ENCODE measurements around the gene CFHR3. TPM values are rescaled to one million over a fixed set of nuclear protein-coding genes. Genes with fewer than 3 reads are reported as not detected.

CFHR3 gene
- total RNA-seq = under 1 TPM in 1 of 2 donors, not detected in 1; 0.81 TPM

- no peak for TF ChIP-seq CTCF (IDR thresholded peaks at IDR 0.05)
- H3K9me3 ChIP-seq = no peaks in the 10 kb centered on the region
- ATAC-seq (ENCODE audit: insufficient number of reproducible peaks, low FRiP score, low read depth) = no peak
- no peak within 1 kb of the TSS for H3K27ac ChIP-seq
- no peaks in the 10 kb centered on the region for H3K4me1 ChIP-seq (ENCODE audit: control insufficient read depth in 1 of 2, low read depth in 2 of 2)
- no peak for DNase-seq (ENCODE audit: low spot score)
- no peaks in the 10 kb centered on the region for H3K36me3 ChIP-seq
- no peak within 1 kb of the TSS for H3K4me3 ChIP-seq
- H3K27me3 ChIP-seq (replicated peaks; ENCODE audit: insufficient read depth) = no peaks in the 10 kb centered on the region
These were observed at the start of gene CFHR3 for GRCh38 chr1:196774603-196775002. Gene CFHR3 (plus strand): TSS chr1:196774840. CDS start chr1:196774887, 47 bp downstream.

- TF ChIP-seq CTCF (IDR thresholded peaks at IDR 0.05) = no peak
- no peak for ATAC-seq (ENCODE audit: insufficient number of reproducible peaks, low FRiP score, low read depth)
- no peaks in the 10 kb centered on the region for H3K36me3 ChIP-seq
- H3K4me1 ChIP-seq (ENCODE audit: control insufficient read depth in 1 of 2, low read depth in 2 of 2) = no peaks in the 10 kb centered on the region
- no peaks in the 10 kb centered on the region for H3K9me3 ChIP-seq
- no peaks in the 10 kb centered on the region for H3K27me3 ChIP-seq (replicated peaks; ENCODE audit: insufficient read depth)
- no peak for DNase-seq (ENCODE audit: low spot score)
- H3K4me3 ChIP-seq = no peak overlapping the region
- no peak overlapping the region for H3K27ac ChIP-seq
These were observed 42.1 kb upstream of the CFHR3 start for GRCh38 chr1:196732526-196732925.

- Histone ChIP-seq H3K4me1 (ENCODE audit: control insufficient read depth in 1 of 2, low read depth in 2 of 2) (no peaks in the 10 kb centered on the region), H3K4me3 (no peak overlapping the region), H3K27ac (no peak overlapping the region), H3K27me3 (replicated peaks; ENCODE audit: insufficient read depth) (no peaks in the 10 kb centered on the region), H3K36me3 (no peaks in the 10 kb centered on the region), H3K9me3 (no peaks in the 10 kb centered on the region)
- ATAC-seq (ENCODE audit: insufficient number of reproducible peaks, low FRiP score, low read depth) (no peak), DNase-seq (ENCODE audit: low spot score) (no peak)
- TF ChIP-seq CTCF (IDR thresholded peaks at IDR 0.05) = no peak
These were observed 41.3 kb upstream of the CFHR3 start for GRCh38 chr1:196733091-196733970.

- no peak for TF ChIP-seq CTCF (IDR thresholded peaks at IDR 0.05)
- Histone ChIP-seq H3K4me3 (no peak overlapping the region), H3K4me1 (ENCODE audit: control insufficient read depth in 1 of 2, low read depth in 2 of 2) (no peaks in the 10 kb centered on the region), H3K27me3 (replicated peaks; ENCODE audit: insufficient read depth) (no peaks in the 10 kb centered on the region), H3K36me3 (no peaks in the 10 kb centered on the region), H3K9me3 (no peaks in the 10 kb centered on the region), H3K27ac (no peak overlapping the region)
- DNase-seq (ENCODE audit: low spot score) (no peak), ATAC-seq (ENCODE audit: insufficient number of reproducible peaks, low FRiP score, low read depth) (no peak)
These were observed 40.6 kb upstream of the CFHR3 start for GRCh38 chr1:196734006-196734405.

- H3K27me3 ChIP-seq (replicated peaks; ENCODE audit: insufficient read depth) = no peaks in the 10 kb centered on the region
- H3K9me3 ChIP-seq = no peaks in the 10 kb centered on the region
- DNase-seq (ENCODE audit: low spot score) (no peak), ATAC-seq (ENCODE audit: insufficient number of reproducible peaks, low FRiP score, low read depth) (no peak)
- no peak for TF ChIP-seq CTCF (IDR thresholded peaks at IDR 0.05)
- H3K27ac ChIP-seq = no peak overlapping the region
- H3K4me3 ChIP-seq = no peak overlapping the region
- no peaks in the 10 kb centered on the region for H3K4me1 ChIP-seq (ENCODE audit: control insufficient read depth in 1 of 2, low read depth in 2 of 2)
- H3K36me3 ChIP-seq = no peaks in the 10 kb centered on the region
These were observed 40.2 kb upstream of the CFHR3 start for GRCh38 chr1:196734460-196734859.

All from thoracic aorta (tissue), 2 donors.